DLD1 (cell line): Measurements from ENCODE around the gene KERA.

Experiments
- in situ Hi-C: cut with HindIII; loops from 2 replicates; pipeline ENCODE4 v1.10.0; 2017; ENCODE audit warnings: low sequenced_read_pairs

The KERA gene

GRCh38 chr12:91074154-91074709, 16.4 kb upstream of the KERA start:
- in situ Hi-C loops, result no loop called here

DNA sequence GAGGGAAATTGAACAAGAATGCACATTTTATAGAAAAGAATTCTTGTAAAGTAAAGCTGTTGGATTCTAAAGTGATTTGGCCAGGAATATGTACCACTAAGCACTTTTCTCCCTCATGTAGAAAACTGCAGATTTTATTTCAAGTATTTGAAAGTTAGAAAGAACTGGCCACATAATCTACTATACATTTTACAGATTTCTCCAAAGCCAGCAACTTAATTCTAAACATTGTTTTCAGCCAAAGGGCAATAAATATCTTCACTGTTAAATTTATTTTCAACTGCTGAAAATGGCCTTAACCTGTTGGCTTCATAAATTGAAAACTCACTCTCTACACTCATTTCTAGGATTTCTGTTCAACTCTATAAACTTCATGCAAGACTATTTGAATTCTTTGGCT, 15.6 kb upstream of the KERA start:
- in situ Hi-C loops, result no loop called here

GRCh38 chr12:91072931-91073330, 15.1 kb upstream of the KERA start:
- in situ Hi-C loops, result no loop called here

DNA sequence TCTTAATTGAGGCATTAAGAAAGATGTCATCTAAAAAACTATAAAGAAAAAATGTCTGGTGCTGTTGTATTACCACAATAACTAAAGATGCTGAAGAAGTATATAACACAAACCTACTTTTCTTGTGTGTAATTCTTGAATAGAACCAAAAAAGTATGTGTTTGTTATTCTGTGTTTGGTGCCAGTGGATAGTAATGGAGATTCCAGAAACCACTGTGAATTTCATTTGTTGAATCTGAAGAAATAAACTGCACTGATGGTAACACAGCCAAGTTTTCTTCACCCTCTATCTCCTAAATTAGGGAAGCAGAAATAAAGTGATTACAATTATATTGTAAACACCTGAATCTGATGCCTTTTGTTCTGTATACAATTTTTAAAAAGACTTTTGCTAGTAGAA, 13.1 kb upstream of the KERA start:
- in situ Hi-C loops, result no loop called here

GRCh38 chr12:91065396-91065795, 7.6 kb upstream of the KERA start:
- in situ Hi-C loops, result no loop called here

DNA sequence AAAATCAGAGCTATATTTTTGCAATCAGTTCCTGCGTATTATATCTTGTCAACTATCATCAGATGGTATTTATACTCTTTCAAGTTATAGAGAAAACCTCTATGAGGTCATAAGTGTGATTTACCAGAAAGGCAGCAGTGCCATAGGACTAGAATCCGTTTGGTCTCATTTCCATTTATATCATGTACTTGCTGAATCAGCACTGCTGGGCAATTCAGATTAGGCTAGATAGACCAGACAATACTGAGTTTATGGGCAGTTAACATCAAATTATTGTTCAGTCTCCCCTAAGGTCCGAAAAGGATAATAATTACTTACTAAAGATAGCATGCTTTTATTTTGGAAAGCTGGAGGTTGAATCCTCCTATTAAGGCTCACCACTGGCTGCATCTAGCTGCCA, 6.8 kb upstream of the KERA start:
- in situ Hi-C loops, result no loop called here

- in situ Hi-C loops, result no loop called here
These were observed 3.3 kb upstream of the KERA start for GRCh38 chr12:91061091-91061490.

DNA sequence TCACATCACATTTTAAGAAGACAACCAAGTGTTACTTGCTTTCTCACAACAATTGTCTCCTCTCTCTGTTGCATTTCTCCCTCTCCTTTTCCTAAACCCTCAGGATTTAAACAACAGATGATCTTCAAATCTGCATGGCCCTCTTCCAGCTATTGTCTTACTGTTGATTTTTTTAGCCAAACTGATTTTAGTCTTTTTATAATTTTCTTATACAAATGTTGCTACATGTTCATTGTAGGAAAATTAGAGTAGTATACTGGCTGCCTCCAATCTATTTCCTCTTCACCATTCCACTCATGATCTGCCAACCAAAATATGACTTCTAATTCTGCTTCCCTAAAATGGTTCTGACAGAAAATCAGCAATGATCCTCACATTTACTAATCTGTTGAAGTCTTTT, 1.4 kb upstream of the KERA start:
- in situ Hi-C loops, result no loop called here

DNA sequence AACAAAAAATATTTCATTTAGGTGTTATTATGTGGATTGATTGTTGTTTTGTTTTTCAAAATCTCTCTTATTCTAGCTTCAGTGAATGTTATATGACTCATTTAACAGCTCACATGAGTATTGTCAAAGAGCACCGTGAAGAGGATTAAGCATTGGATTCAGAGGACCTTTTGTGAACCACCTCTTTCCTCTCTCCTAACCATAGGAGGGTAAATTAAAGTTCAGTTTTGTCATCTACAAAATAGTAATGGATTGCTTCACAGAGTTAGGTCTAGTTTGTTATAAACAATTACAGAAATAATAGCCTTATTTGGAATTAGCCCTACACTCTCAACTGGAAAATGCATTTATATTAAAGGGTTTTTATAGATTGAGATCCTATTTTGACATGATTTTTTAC, 962 bp upstream of the KERA start:
- in situ Hi-C loops, result no loop called here

DNA sequence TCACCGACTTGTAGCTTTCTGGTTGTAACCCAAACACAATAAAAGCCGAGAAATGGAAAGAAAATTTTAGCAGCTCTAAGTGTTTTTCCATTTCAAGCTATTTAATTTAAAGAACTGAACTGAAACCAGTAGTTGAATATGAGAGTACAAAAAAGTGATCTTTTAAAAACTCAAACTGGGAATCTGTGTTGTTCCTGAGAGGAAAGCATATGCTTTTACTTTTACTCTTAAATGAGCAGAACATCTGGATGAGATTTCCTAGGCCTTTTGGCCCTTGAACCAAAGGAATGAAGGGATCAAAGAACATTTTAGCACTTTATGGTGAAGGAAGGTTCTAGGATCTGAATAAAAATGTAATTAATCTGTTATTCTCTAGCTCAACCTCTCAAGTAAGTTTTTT, 1.3 kb downstream of the KERA start:
- in situ Hi-C loops, result no loop called here

- in situ Hi-C loops, result no loop called here
These were observed 1.8 kb downstream of the KERA start for GRCh38 chr12:91055976-91056375.

DNA sequence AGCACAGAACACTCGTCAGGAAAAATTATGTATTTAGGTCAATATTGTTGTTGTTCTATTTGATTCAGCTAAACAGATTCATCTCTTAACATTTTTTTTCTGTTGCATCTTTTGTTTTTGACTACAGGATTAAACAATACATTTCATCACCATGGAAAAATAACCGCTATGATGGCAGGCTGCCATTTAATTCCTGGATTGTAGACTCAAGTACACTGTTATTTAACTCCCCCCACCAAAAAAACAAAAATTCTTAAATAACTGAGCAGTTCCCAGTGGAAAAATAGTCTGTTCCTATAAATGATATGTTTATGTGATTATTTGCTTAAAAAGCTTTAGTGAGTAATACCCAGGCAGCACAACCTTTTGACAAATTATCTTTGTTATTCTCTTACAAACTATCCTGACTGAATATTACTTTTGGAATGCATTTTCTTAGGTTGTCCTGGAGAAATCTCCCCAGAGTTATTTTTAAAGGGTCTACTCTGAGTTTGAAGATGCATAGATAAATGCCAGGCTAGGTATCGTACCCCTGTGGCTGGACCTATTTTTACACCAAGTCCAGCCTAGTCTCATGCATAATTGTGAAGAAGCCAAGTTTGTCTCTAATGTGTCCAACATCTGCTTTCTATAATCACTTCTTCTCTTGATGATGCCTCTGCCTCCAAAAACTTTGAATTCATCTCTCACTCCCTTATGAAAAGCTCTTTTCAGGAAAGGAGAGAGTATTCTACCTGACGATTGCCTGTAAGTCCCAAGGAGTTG, 3.7 kb downstream of the KERA start:
- in situ Hi-C loops, result no loop called here

GRCh38 chr12:91052026-91052425, 5.8 kb downstream of the KERA start:
- in situ Hi-C loops, result no loop called here

GRCh38 chr12:91044586-91044985, 13.2 kb downstream of the KERA start:
- in situ Hi-C loops, result no loop called here

- in situ Hi-C loops, result no loop called here
These were observed 14.4 kb downstream of the KERA start for GRCh38 chr12:91043408-91043807.

GRCh38 chr12:91040096-91040755, 17.6 kb downstream of the KERA start:
- in situ Hi-C loops, result no loop called here

DNA sequence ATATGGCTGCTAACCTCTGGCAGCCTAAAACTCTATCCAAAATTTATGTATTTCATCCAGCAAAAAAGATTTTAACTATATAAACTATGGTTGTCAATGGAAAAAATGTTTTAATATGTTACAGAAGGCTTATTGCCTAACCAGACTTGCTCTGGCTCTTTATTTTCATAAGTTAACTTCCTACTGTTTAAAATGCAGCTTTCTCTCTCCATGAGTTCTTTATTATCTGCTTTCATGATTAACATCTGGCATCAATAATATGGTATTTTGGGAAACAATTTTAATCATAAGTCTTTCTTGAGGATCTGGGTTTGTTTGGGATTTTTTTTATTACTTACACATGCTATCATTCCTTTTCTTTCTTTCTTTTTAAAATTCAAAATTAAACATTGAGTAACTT, 20.5 kb downstream of the KERA start:
- in situ Hi-C loops, result no loop called here

- in situ Hi-C loops, result no loop called here
These were observed 24.6 kb downstream of the KERA start for GRCh38 chr12:91033251-91033650.

GRCh38 chr12:91023326-91024004, 34.4 kb downstream of the KERA start:
- in situ Hi-C loops, result loop anchor here (25.0 kb wide), 1 partner anchor 314 kb away; no protein-coding TSS in a partner anchor

DNA sequence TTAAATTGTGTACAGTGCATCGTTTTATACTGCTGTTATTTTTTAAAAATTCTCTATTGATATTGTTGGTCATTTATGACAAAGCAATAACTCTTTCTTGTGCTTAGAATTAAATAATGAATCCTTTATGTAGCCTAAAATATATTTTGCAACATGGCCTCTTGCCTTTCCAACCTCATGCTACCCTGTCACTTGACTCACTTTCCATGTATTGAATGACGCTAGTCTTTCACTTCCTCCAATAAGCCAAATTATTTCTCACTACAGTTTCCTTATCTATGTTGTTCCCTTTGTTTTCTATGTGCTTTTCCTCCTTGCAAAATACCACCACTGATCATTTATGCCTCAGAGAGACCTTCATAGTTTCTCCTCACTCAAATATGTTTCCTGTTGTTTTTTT, 36.7 kb downstream of the KERA start:
- in situ Hi-C loops, result loop anchor here (25.0 kb wide), 1 partner anchor 316 kb away; no protein-coding TSS in a partner anchor

- in situ Hi-C loops, result loop anchor here (25.0 kb wide), 1 partner anchor 318 kb away; no protein-coding TSS in a partner anchor
These were observed 38.4 kb downstream of the KERA start for GRCh38 chr12:91019455-91019854.
